ENCODE results near the gene B3GNT2.
"Not testable (repeated sequence)": the region's sequence is repeated elsewhere in the genome, so short reads cannot be mapped to it uniquely, and the experiment has no call there.

The B3GNT2 gene

GRCh38 chr2:62266433-62267038 is 70.6 kb downstream of the B3GNT2 start:
- Mint-ChIP-seq H3K27ac (no peak overlapping the region), H3K4me3 (no peak overlapping the region), H3K9me3 (ENCODE audit: low read depth) (no peaks in the 10 kb centered on the region), H3K36me3 (peaks cover 2% of the 10 kb centered on the region), H3K4me1 (ENCODE audit: low read depth) (no peaks in the 10 kb centered on the region), H3K27me3 (no peaks in the 10 kb centered on the region)

- peaks cover 2% of the 10 kb centered on the region for H3K36me3 Mint-ChIP-seq
- no peak overlapping the region for H3K27ac Mint-ChIP-seq
- no peaks in the 10 kb centered on the region for H3K4me1 Mint-ChIP-seq (ENCODE audit: low read depth)
- no peaks in the 10 kb centered on the region for H3K9me3 Mint-ChIP-seq (ENCODE audit: low read depth)
- H3K4me3 Mint-ChIP-seq = no peak overlapping the region
- H3K27me3 Mint-ChIP-seq = no peaks in the 10 kb centered on the region
These were observed 71.8 kb downstream of the B3GNT2 start for GRCh38 chr2:62267696-62268095.

GRCh38 chr2:62268681-62269188 is 72.8 kb downstream of the B3GNT2 start:
- H3K4me3 Mint-ChIP-seq; H3K9me3 Mint-ChIP-seq (ENCODE audit: low read depth); H3K27ac Mint-ChIP-seq; H3K27me3 Mint-ChIP-seq; H3K4me1 Mint-ChIP-seq (ENCODE audit: low read depth); H3K36me3 Mint-ChIP-seq: not testable (repeated sequence)

- Mint-ChIP-seq H3K27me3 (no peaks in the 10 kb centered on the region), H3K36me3 (peaks cover 2% of the 10 kb centered on the region), H3K9me3 (ENCODE audit: low read depth) (no peaks in the 10 kb centered on the region), H3K4me1 (ENCODE audit: low read depth) (no peaks in the 10 kb centered on the region), H3K4me3 (no peak overlapping the region), H3K27ac (no peak overlapping the region)
These were observed 74.8 kb downstream of the B3GNT2 start for GRCh38 chr2:62270728-62271127.

Measured in activated naive CD8-positive, alpha-beta T cell (primary cell).